ENCODE measurements around the gene MNS1.

- TF ChIP-seq EZH2 (IDR thresholded peaks at IDR 0.05; ENCODE audit: insufficient read depth, poor library complexity, severe bottlenecking), result no peak
- no peak for TF ChIP-seq EZH2phosphoT487 (IDR thresholded peaks at IDR 0.05; ENCODE audit: insufficient read depth, low read depth)
Observed at GRCh38 chr15:56383010-56383409, 81.9 kb downstream of the MNS1 start.
